HG03045 (cell line): ENCODE results near the gene INKA2.

Source experiments
- ATAC-seq: cut with Tn5 transposase; IDR thresholded peaks from one replicate; pipeline ENCODE4 v1.9.1; 2021; ENCODE audit warnings: mild to moderate bottlenecking, moderate library complexity; ENCODE audit not compliant: unreplicated experiment

Gene INKA2

GRCh38 chr1:111739194-111739924 lies at the start of gene INKA2:
INKA2 (minus strand) TSS chr1:111739395; CDS start chr1:111739242, 153 bp downstream.
- ATAC-seq, result peak; percentile 85

- ATAC-seq, result no peak
Observed at GRCh38 chr1:111786669-111787207, 47.5 kb upstream of the INKA2 start.

- ATAC-seq, result no peak
Observed at GRCh38 chr1:111784273-111784901, 45.2 kb upstream of the INKA2 start.

GRCh38 chr1:111779546-111779945 lies 40.4 kb upstream of the INKA2 start:
- ATAC-seq, result no peak

DNA sequence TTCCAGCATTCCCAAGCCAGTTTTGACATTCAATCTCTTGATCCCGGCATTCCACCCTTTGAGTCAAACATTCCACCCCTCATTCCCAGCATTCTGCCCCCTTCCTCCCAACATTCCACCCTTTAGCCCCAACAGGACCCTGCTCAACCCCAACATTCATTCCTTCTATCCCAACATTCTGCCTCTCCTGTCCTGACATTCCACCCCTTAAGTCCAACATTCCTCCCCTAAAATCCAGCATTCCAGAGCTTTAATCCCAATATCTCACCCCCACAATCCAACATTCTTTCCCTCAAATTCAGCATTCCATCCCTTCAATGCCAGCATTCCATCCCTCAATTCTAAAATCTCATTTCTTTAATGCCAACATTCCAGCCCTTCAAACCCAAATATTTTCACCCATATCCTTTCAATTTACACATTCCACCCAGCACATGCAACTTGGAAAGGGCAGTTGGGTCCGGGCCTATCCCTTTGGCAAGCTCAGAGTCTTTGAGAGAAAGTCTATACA lies 39.4 kb upstream of the INKA2 start:
- ATAC-seq, result no peak

GRCh38 chr1:111778066-111778465 lies 38.9 kb upstream of the INKA2 start:
- ATAC-seq, result no peak

- ATAC-seq, result no peak
Observed at GRCh38 chr1:111777301-111777700, 38.1 kb upstream of the INKA2 start.

DNA sequence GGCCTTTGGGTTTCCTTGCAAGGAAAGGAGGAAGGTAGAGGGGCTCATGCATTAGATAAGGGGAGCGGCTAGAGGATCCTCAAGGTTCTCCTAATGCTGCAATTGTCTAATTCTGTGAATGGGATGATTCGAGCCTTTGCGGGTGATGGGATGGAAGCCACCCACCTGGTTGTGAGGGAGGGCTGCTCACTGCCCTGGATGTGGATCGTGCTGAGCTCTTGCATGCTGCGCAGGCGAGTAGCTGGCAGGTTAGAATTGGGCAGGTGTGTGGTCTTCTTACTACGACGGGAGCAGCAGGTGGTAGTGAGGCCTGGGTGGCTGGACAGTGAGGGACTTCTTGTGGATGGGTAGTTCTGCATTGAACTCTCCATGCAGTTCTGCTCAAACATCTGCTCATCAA lies 37.7 kb upstream of the INKA2 start:
- ATAC-seq, result no peak

GRCh38 chr1:111776391-111776790 lies 37.2 kb upstream of the INKA2 start:
- no peak for ATAC-seq

- ATAC-seq, result no peak
Observed at GRCh38 chr1:111775966-111776365, 36.8 kb upstream of the INKA2 start.

DNA sequence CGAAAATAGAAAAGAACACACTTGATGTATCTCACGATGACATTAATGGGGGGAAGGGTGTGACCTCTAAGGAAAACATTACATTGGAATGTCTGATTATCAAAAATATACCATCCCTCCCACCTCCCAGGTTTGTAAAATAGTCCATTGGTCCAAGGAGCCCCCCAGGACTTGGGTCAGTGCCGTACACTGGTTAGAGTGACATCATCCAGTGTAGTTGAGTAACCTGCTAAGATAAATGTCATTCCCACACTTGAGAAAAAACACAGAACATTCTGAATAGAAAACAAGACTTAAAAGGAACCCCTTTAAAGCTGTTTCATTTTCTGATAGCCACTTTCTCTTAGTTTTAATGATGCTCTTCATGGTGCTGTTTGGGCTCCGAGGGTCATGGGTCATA lies 31.7 kb upstream of the INKA2 start:
- ATAC-seq, result no peak

DNA sequence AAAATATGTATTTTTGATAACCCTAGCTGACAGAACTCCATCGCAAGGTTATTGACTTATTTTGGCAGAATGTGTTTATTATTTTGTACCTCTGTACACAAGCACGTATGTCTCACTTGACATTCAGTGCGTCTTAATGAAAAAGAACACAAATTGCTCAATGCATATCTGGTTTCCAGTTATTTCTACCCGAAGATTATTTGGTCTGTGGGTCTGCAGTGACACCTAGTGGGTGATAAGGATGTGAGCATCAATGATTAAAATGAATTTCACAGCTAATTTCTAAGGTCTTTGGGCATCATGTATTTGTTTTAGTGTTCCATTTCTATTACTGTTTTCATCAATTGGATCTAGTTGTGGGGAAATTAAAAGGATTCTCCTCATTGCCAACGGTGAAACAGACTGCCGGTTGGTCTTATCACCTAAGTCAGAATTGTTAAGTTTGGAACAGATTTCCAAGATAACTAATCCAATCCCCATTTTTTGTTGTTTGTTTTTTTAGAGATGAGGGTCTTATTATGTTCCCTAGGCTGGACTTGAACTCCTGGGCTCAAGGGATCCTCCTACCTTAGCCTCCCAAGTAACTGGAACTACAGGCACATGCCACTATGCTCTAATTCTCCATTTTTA lies 30.4 kb upstream of the INKA2 start:
- ATAC-seq, result no peak

- no peak for ATAC-seq
Observed at GRCh38 chr1:111768625-111769024, 29.4 kb upstream of the INKA2 start.

- no peak for ATAC-seq
Observed at GRCh38 chr1:111768023-111768422, 28.8 kb upstream of the INKA2 start.

DNA sequence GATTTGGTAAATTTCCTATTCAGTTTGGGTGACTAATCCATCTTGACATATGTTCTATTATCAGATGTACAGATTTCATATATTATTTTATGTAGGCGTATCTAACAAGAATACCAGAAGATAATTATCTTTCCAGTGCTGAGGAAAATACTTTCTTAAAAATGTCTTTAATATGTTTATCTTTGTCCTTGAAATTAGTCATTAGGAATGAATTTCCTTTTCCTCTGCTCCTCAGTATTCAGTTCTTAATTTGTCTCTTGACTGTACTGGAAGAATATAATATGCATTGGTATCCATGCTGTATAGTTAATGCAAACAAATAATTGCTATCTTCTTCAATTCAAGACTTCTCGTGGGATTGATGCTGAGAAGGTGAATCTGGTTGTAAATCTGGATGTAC lies 23.1 kb upstream of the INKA2 start:
- no peak for ATAC-seq

DNA sequence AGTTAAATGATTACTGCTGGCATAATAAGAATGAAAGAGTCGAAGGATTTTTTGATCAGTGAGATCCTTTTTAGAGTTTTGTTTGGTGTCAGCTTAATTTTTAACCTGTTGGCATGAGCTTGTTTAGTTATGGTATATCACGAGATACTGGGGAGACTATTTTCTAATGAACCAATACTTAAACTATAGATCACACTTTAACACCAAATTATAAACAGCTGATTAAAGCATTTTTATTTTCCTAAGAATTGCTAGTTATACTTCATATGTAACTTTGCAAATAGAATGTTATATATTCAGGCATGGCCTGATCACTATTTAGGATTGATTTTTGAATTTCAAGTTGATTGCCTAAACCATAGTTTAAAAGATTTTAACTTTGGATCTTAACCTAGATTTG lies 22.5 kb upstream of the INKA2 start:
- ATAC-seq, result no peak

DNA sequence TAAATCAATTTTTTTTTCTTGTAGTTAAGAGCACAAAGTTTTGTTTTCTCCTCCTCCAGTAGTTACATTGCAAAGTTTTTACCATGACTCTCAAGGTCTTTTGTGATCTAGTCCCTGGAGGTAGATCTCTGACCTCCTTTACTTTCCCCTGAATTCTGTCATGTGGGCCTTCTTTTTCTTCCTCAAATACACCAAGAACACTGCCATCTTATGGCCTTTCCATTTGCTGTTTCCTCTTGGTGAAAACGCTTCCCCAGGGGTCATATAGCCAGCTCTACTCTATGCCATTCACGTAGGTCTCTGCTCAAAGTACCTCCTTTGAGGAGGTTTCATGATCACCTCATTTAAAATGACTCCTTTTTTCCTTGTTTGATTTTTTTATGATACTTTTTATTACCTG lies 19.2 kb upstream of the INKA2 start:
- ATAC-seq, result no peak

- ATAC-seq, result no peak
Observed at GRCh38 chr1:111756124-111756513, 16.9 kb upstream of the INKA2 start.

GRCh38 chr1:111755331-111756123 lies 16.3 kb upstream of the INKA2 start, which contains the start of gene DDX20:
DDX20 (plus strand) TSS chr1:111755901; CDS start chr1:111755925, 24 bp downstream.
- peak; percentile 89 for ATAC-seq

- peak; percentile 6 for ATAC-seq
Observed at GRCh38 chr1:111754984-111755330, 15.8 kb upstream of the INKA2 start.
